Endothelial cell of umbilical vein (primary cell): ENCODE results near the gene TRIM56.
"Not testable (repeated sequence)": the region's sequence is repeated elsewhere in the genome, so short reads cannot be mapped to it uniquely, and the experiment has no call there.

Source experiments
- EZH2 ChIP-seq: IDR thresholded peaks from 2 replicates; pipeline ENCODE4 v1.6.1; 2012; ENCODE audit warnings: borderline replicate concordance, low read depth, mild to moderate bottlenecking, moderate library complexity, low read length, inconsistent platforms; ENCODE audit not compliant: severe bottlenecking
- FOS ChIP-seq: IDR thresholded peaks from 2 replicates; pipeline ENCODE4 v1.6.1; 2011; ENCODE audit warnings: mild to moderate bottlenecking, low read length, moderate library complexity, borderline replicate concordance; ENCODE audit not compliant: insufficient read depth
- TF ChIP-seq, protein P1 (sequence below), 2 donors: IDR thresholded peaks; 1 replicate in 1 of 2; 2 replicates in 1 of 2; pipeline ENCODE4 v1.5.1; 2011; ENCODE audit warnings: low read length in 2 of 2, mild to moderate bottlenecking in 2 of 2, moderate library complexity in 2 of 2, control low read depth in 1 of 2, inconsistent platforms in 1 of 2, low read depth in 1 of 2; ENCODE audit not compliant: insufficient read depth in 1 of 2; ENCODE audit errors: extremely low read depth in 1 of 2

GRCh38 chr7:101105248-101105647, 20.0 kb downstream of the TRIM56 start:
- TF ChIP-seq EZH2, FOS: not testable (repeated sequence)
- TF ChIP-seq, protein P1, sequence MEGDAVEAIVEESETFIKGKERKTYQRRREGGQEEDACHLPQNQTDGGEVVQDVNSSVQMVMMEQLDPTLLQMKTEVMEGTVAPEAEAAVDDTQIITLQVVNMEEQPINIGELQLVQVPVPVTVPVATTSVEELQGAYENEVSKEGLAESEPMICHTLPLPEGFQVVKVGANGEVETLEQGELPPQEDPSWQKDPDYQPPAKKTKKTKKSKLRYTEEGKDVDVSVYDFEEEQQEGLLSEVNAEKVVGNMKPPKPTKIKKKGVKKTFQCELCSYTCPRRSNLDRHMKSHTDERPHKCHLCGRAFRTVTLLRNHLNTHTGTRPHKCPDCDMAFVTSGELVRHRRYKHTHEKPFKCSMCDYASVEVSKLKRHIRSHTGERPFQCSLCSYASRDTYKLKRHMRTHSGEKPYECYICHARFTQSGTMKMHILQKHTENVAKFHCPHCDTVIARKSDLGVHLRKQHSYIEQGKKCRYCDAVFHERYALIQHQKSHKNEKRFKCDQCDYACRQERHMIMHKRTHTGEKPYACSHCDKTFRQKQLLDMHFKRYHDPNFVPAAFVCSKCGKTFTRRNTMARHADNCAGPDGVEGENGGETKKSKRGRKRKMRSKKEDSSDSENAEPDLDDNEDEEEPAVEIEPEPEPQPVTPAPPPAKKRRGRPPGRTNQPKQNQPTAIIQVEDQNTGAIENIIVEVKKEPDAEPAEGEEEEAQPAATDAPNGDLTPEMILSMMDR (IDR thresholded peaks at IDR 0.05; ENCODE audit: extremely low read depth in 1 of 2, insufficient read depth in 1 of 2, low read depth in 1 of 2, low read length in 2 of 2), result not testable (repeated sequence)
